ENCODE results near the gene PRKCB. TPM values are rescaled to one million over a fixed set of nuclear protein-coding genes. Genes with fewer than 3 reads are reported as not detected.
"Not testable (repeated sequence)": the region's sequence is repeated elsewhere in the genome, so short reads cannot be mapped to it uniquely, and the experiment has no call there.

PRKCB gene
- total RNA-seq, 4 donors from 2014 or later, result 2.0 to 8.6 (median 4.0) TPM

- Histone ChIP-seq H3K36me3 (no peaks in the 10 kb centered on the region), H3K4me3 (replicated peaks in 1 of 3) (no peak overlapping the region), H3K4me1 (no peaks in the 10 kb centered on the region), H3K27ac (no peak overlapping the region), H3K9me3 (no peaks in the 10 kb centered on the region), H3K27me3 (no peaks in the 10 kb centered on the region)
- WGBS, 2 donors, result 97% methylated on average over 2 of the region's 2 CpGs
- DNase-seq, result no peak
- no peak for TF ChIP-seq CTCF (IDR thresholded peaks at IDR 0.05)
- no peak for TF ChIP-seq POLR2A (IDR thresholded peaks at IDR 0.05)
- intact Hi-C loops (cut with DNase I), result no loop called here
Observed at GRCh38 chr16:24221219-24221618, 385.4 kb downstream of the PRKCB start.

GRCh38 chr16:24228514-24228913, 392.7 kb downstream of the PRKCB start:
- Histone ChIP-seq H3K4me3 (replicated peaks in 1 of 3) (no peak overlapping the region), H3K4me1 (no peaks in the 10 kb centered on the region), H3K9me3 (no peaks in the 10 kb centered on the region), H3K27ac (no peak overlapping the region), H3K27me3 (no peaks in the 10 kb centered on the region), H3K36me3 (no peaks in the 10 kb centered on the region)
- intact Hi-C loops (cut with DNase I), result no loop called here
- WGBS, 2 donors, result 84 to 88% methylated on average over 7 of the region's 7 CpGs
- TF ChIP-seq CTCF (IDR thresholded peaks at IDR 0.05) (no peak), POLR2A (IDR thresholded peaks at IDR 0.05) (no peak)
- DNase-seq, result no peak

- TF ChIP-seq CTCF (IDR thresholded peaks at IDR 0.05), result no peak
- no peak for TF ChIP-seq POLR2A (IDR thresholded peaks at IDR 0.05)
- Histone ChIP-seq H3K4me3 (replicated peaks in 1 of 3) (no peak overlapping the region), H3K27me3 (no peaks in the 10 kb centered on the region), H3K36me3 (no peaks in the 10 kb centered on the region), H3K9me3 (no peaks in the 10 kb centered on the region), H3K27ac (no peak overlapping the region), H3K4me1 (no peaks in the 10 kb centered on the region)
- intact Hi-C loops (cut with DNase I), result no loop called here
- no peak for DNase-seq
- WGBS, 2 donors, result 86 to 92% methylated on average over 2 of the region's 2 CpGs
Observed at GRCh38 chr16:24232936-24233335, 397.2 kb downstream of the PRKCB start.

- Histone ChIP-seq H3K4me3 (replicated peaks in 1 of 3) (no peak overlapping the region), H3K36me3 (no peaks in the 10 kb centered on the region), H3K4me1 (no peaks in the 10 kb centered on the region), H3K27me3 (no peaks in the 10 kb centered on the region), H3K27ac (no peak overlapping the region), H3K9me3 (no peaks in the 10 kb centered on the region)
- no peak for TF ChIP-seq POLR2A (IDR thresholded peaks at IDR 0.05)
- WGBS, 2 donors, result 79 to 89% methylated on average over 5 of the region's 5 CpGs
- DNase-seq, result no peak
- intact Hi-C loops (cut with DNase I), result no loop called here
Observed at GRCh38 chr16:24234737-24235136, 399.0 kb downstream of the PRKCB start.

- 43 to 49% methylated on average over 2 of the region's 2 CpGs for WGBS, 2 donors
- intact Hi-C loops (cut with DNase I), result no loop called here
- Histone ChIP-seq H3K9me3 (no peaks in the 10 kb centered on the region), H3K27me3 (no peaks in the 10 kb centered on the region), H3K27ac (no peak overlapping the region), H3K4me3 (replicated peaks in 1 of 3) (no peak overlapping the region), H3K36me3 (no peaks in the 10 kb centered on the region), H3K4me1 (no peaks in the 10 kb centered on the region)
- TF ChIP-seq CTCF (IDR thresholded peaks at IDR 0.05) (no peak), POLR2A (IDR thresholded peaks at IDR 0.05) (no peak)
- no peak for DNase-seq
Observed at GRCh38 chr16:24235806-24236205, 400.0 kb downstream of the PRKCB start.

- H3K27me3 ChIP-seq; H3K4me3 ChIP-seq (replicated peaks in 1 of 3); DNase-seq; intact Hi-C loops (cut with DNase I); H3K27ac ChIP-seq; H3K36me3 ChIP-seq; H3K9me3 ChIP-seq; H3K4me1 ChIP-seq: not testable (repeated sequence)
- 57 to 72% methylated on average over 2 of the region's 2 CpGs for WGBS, 2 donors
Observed at GRCh38 chr16:24238846-24239245, 403.1 kb downstream of the PRKCB start.

All from thyroid gland (tissue), 4 donors.